Mucosa of stomach (tissue), 1 donor: ENCODE measurements around the gene SLIT3.

Experiments
- H3K27me3 ChIP-seq: one replicate; pipeline ENCODE4 v1.7.0; 2013; ENCODE audit warnings: mild to moderate bottlenecking, low read length; ENCODE audit not compliant: control insufficient read depth, insufficient read depth
- H3K36me3 ChIP-seq: one replicate; pipeline ENCODE4 v1.7.0; 2013; ENCODE audit warnings: low read length; ENCODE audit not compliant: control insufficient read depth, insufficient read depth
- H3K4me1 ChIP-seq: one replicate; pipeline ENCODE4 v1.7.0; 2013; ENCODE audit warnings: mild to moderate bottlenecking, low read length; ENCODE audit not compliant: control insufficient read depth, insufficient read depth
- H3K4me3 ChIP-seq: one replicate; pipeline ENCODE4 v1.7.0; 2013; ENCODE audit warnings: low read length
- H3K9ac ChIP-seq: one replicate; pipeline ENCODE4 v1.7.0; 2013; ENCODE audit warnings: mild to moderate bottlenecking, low read length, moderate library complexity
- H3K9me3 ChIP-seq: one replicate; pipeline ENCODE4 v1.7.0; 2013; ENCODE audit warnings: mild to moderate bottlenecking, low read length, moderate library complexity; ENCODE audit not compliant: control insufficient read depth
- donor health status: Pancreatic carcinoma.

SLIT3 gene

DNA sequence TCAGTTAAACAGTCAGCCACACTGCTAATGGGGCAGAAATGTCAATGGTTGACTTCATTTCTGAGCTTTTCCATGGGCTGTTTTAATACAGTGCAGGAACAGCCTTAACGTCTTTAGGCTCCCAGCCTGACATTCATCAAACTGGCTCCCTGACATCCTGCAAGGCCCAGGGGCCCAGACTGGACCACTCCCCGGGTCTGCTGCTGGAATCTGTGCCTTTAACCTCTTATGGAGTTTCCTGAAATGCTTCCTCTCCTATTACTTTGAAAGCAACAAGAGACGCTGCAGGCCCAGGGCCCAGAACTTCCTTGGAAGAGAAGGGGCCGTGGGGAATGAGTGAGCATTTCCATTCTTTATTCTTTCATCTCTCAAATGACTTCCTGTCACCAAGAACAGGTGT is 504.9 kb downstream of the SLIT3 start:
- no peak overlapping the region for H3K4me3 ChIP-seq
- no peaks in the 10 kb centered on the region for H3K36me3 ChIP-seq
- no peaks in the 10 kb centered on the region for H3K27me3 ChIP-seq
- no peaks in the 10 kb centered on the region for H3K4me1 ChIP-seq
- no peaks in the 10 kb centered on the region for H3K9me3 ChIP-seq
- no peak overlapping the region for H3K9ac ChIP-seq

- Histone ChIP-seq H3K9ac (no peak overlapping the region), H3K4me3 (no peak overlapping the region), H3K27me3 (no peaks in the 10 kb centered on the region), H3K36me3 (no peaks in the 10 kb centered on the region), H3K4me1 (no peaks in the 10 kb centered on the region), H3K9me3 (no peaks in the 10 kb centered on the region)
These were observed 506.8 kb downstream of the SLIT3 start for GRCh38 chr5:168793841-168794837.

GRCh38 chr5:168792678-168793077 is 508.3 kb downstream of the SLIT3 start:
- no peak overlapping the region for H3K9ac ChIP-seq
- H3K27me3 ChIP-seq: no peaks in the 10 kb centered on the region
- no peaks in the 10 kb centered on the region for H3K4me1 ChIP-seq
- H3K36me3 ChIP-seq: no peaks in the 10 kb centered on the region
- H3K9me3 ChIP-seq: no peaks in the 10 kb centered on the region
- no peak overlapping the region for H3K4me3 ChIP-seq

GRCh38 chr5:168790671-168791250 is 510.2 kb downstream of the SLIT3 start:
- H3K36me3 ChIP-seq: no peaks in the 10 kb centered on the region
- H3K9me3 ChIP-seq: no peaks in the 10 kb centered on the region
- no peak overlapping the region for H3K4me3 ChIP-seq
- H3K9ac ChIP-seq: no peak overlapping the region
- no peaks in the 10 kb centered on the region for H3K4me1 ChIP-seq
- H3K27me3 ChIP-seq: no peaks in the 10 kb centered on the region

DNA sequence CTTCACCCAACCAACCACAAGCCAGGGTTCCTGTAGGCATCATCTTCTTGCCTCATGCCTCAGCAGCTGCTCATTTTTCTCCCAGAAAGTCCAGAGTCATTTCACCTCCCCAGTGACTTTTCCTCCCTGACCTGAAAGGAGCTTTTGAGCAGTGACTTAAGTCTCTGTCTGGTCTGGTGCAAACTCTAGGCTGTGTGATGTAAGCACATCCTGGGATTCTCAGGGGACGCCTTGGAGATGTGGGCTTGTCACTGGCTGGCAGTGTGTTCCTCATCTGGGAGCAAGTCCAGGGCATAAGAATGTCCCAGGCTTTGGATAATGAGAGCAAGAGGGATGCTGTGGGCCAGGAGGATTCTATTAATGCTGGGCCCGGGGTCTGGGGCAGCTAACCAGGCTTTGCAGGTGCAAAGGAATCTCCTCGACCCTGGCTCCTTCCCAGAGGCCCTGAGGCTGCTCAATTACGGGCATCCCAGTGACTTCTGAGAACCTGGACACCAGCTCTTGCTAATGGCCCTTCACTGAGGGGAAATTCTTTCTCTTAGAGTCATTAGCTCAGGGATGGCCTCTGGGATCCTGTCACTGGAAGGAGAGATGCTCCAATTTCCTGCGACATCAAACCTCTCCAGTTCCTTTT is 510.8 kb downstream of the SLIT3 start:
- H3K27me3 ChIP-seq: no peaks in the 10 kb centered on the region
- H3K9me3 ChIP-seq: no peaks in the 10 kb centered on the region
- no peaks in the 10 kb centered on the region for H3K4me1 ChIP-seq
- no peak overlapping the region for H3K4me3 ChIP-seq
- H3K9ac ChIP-seq: no peak overlapping the region
- no peaks in the 10 kb centered on the region for H3K36me3 ChIP-seq

DNA sequence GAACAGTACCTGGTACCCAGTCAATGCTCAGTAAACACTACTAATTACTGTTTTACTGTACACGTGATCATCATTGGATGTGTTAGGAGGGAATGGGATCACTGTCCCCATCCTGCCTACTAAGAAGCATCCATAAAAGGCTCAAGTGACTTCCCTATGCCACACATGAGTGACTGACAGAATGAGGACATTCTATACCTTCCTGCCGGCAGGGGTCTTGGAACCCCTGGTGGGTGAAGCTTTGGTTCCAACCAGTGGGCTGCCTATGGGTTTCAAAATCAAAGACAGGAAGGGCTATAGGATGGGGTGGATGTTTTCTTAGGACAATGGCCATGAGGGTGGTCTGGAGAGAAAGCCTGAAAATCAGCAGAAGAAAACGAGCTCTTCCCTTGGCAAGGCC is 512.2 kb downstream of the SLIT3 start:
- Histone ChIP-seq H3K9ac (no peak overlapping the region), H3K27me3 (no peaks in the 10 kb centered on the region), H3K4me1 (no peaks in the 10 kb centered on the region), H3K36me3 (no peaks in the 10 kb centered on the region), H3K9me3 (no peaks in the 10 kb centered on the region), H3K4me3 (no peak overlapping the region)

- H3K4me3 ChIP-seq: no peak overlapping the region
- H3K9me3 ChIP-seq: no peaks in the 10 kb centered on the region
- H3K9ac ChIP-seq: no peak overlapping the region
- H3K27me3 ChIP-seq: no peaks in the 10 kb centered on the region
- H3K4me1 ChIP-seq: no peaks in the 10 kb centered on the region
- no peaks in the 10 kb centered on the region for H3K36me3 ChIP-seq
These were observed 512.8 kb downstream of the SLIT3 start for GRCh38 chr5:168788107-168788506.

GRCh38 chr5:168786147-168786546 is 514.8 kb downstream of the SLIT3 start:
- no peak overlapping the region for H3K9ac ChIP-seq
- no peaks in the 10 kb centered on the region for H3K4me1 ChIP-seq
- H3K36me3 ChIP-seq: no peaks in the 10 kb centered on the region
- no peaks in the 10 kb centered on the region for H3K9me3 ChIP-seq
- H3K27me3 ChIP-seq: no peaks in the 10 kb centered on the region
- H3K4me3 ChIP-seq: no peak overlapping the region

DNA sequence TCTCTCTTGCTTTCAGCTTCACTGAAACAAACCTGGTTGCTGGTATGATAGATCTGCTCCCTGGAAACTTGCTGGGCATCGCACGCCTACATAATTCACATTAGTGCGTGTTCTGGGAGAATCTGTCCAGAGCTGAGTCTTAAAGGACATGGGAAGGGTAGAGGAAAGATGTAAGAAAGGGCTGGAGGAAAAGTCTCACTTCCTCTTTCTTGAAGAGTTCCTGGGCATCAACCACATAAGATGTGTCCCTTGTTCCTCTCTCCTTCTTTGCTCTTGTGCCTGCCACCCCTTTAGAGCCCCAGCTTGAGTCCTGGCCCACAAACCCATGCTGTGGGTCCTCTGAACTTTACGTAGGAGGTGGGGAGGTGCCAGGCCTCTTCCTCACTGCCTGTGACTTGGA is 516.5 kb downstream of the SLIT3 start:
- H3K9ac ChIP-seq: no peak overlapping the region
- no peaks in the 10 kb centered on the region for H3K36me3 ChIP-seq
- H3K9me3 ChIP-seq: no peaks in the 10 kb centered on the region
- H3K27me3 ChIP-seq: no peaks in the 10 kb centered on the region
- no peak overlapping the region for H3K4me3 ChIP-seq
- H3K4me1 ChIP-seq: no peaks in the 10 kb centered on the region

- Histone ChIP-seq H3K36me3 (no peaks in the 10 kb centered on the region), H3K27me3 (no peaks in the 10 kb centered on the region)
These were observed 518.9 kb downstream of the SLIT3 start for GRCh38 chr5:168781941-168782571.

DNA sequence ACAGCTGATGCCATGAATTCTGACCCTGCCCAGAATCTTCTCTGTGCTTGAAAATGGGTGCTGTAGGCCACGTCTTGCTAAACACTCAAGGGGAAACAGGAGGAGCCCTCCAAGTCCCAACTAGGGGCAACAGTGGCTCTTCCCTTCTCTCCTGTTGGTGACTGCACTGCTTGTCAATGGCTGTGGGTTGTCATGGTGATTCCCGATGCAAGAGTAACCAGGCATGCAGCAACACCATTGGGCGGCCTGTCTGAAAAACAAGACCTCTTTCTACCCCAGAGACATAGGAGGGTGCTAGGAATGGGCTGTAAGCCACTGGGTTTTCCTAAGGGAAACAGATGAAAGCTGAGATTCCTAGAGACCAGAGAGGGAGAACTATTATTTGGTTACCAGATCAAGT is 520.1 kb downstream of the SLIT3 start:
- H3K4me1 ChIP-seq: no peaks in the 10 kb centered on the region
- no peak overlapping the region for H3K4me3 ChIP-seq
- H3K9ac ChIP-seq: no peak overlapping the region

More at GRCh38 chr5:168781941-168782571, 518.9 kb downstream of the SLIT3 start:
- no peak overlapping the region for H3K9ac ChIP-seq
- no peaks in the 10 kb centered on the region for H3K9me3 ChIP-seq
- H3K4me1 ChIP-seq: no peaks in the 10 kb centered on the region
- no peak overlapping the region for H3K4me3 ChIP-seq

DNA sequence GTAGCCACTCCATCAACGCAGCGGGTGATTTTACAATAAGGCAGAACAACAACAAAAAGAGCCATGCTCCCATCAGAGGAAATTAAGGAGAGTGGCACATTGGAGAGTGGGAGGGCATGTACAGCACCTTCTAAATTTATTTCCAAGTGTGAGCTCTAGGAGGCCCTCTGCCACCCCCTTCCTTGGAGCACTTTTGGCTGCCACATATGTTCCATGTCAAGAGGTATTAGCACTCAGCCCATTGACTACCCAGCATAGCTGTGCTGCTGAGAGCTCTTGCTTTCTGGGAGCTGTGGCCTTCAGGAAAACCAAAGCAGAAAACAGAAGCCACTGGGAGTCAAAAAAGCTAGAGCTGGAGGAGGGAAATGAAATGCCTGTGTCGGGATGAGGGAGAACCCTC is 521.6 kb downstream of the SLIT3 start:
- Histone ChIP-seq H3K36me3 (no peaks in the 10 kb centered on the region), H3K4me3 (no peak overlapping the region), H3K9ac (no peak overlapping the region), H3K9me3 (no peaks in the 10 kb centered on the region), H3K27me3 (no peaks in the 10 kb centered on the region), H3K4me1 (no peaks in the 10 kb centered on the region)

More for the DNA sequence above, 520.1 kb downstream of the SLIT3 start:
- Histone ChIP-seq H3K27me3 (no peaks in the 10 kb centered on the region), H3K9me3 (no peaks in the 10 kb centered on the region), H3K36me3 (no peaks in the 10 kb centered on the region)
